DOHH2 (cell line): Measurements from ENCODE around the gene COL4A1.

Experiments
- H3F3A ChIP-seq: fragments of 200-600 bp; sonication (generic), shearing (Covaris generic); 2 replicates; pipeline ENCODE4 v1.6.0; 2016; ENCODE audit warnings: antibody characterized with exemption, mild to moderate bottlenecking; ENCODE audit not compliant: control insufficient read depth, insufficient read depth
- H3K27ac ChIP-seq: fragments of 200-600 bp; sonication (generic); 2 replicates; pipeline ENCODE4 v1.5.1; 2014; ENCODE audit warnings: low read depth, mild to moderate bottlenecking, low read length, moderate library complexity
- H3K27me3 ChIP-seq: fragments of 200-600 bp; sonication (generic); 2 replicates; pipeline ENCODE4 v1.6.1; 2014; ENCODE audit warnings: mild to moderate bottlenecking, low read length, mixed read lengths; ENCODE audit not compliant: control insufficient read depth
- H3K36me3 ChIP-seq: fragments of 200-600 bp; sonication (generic); 2 replicates; pipeline ENCODE4 v1.6.1; 2014; ENCODE audit warnings: mild to moderate bottlenecking, low read length, moderate library complexity, mixed read lengths; ENCODE audit not compliant: control insufficient read depth
- H3K4me1 ChIP-seq: fragments of 200-600 bp; sonication (generic); 2 replicates; pipeline ENCODE4 v1.6.1; 2014; ENCODE audit warnings: mild to moderate bottlenecking, low read length, mixed read lengths; ENCODE audit not compliant: control insufficient read depth
- H3K4me2 ChIP-seq: fragments of 200-600 bp; sonication (generic); 2 replicates; pipeline ENCODE4 v1.6.0; 2014; ENCODE audit warnings: mild to moderate bottlenecking, low read length, moderate library complexity
- H3K4me3 ChIP-seq: fragments of 200-600 bp; sonication (generic); 2 replicates; pipeline ENCODE4 v1.5.1; 2014; ENCODE audit warnings: mild to moderate bottlenecking, low read length, mixed read lengths
- H3K79me2 ChIP-seq: fragments of 200-600 bp; sonication (generic); 2 replicates; pipeline ENCODE4 v1.6.1; 2014; ENCODE audit warnings: mild to moderate bottlenecking, low read length, mixed read lengths; ENCODE audit not compliant: control insufficient read depth
- H3K9me2 ChIP-seq: fragments of 200-600 bp; sonication (generic); replicated peaks from 2 replicates; pipeline ENCODE4 v1.6.1; 2014; ENCODE audit warnings: mild to moderate bottlenecking, low read length, mixed read lengths; ENCODE audit not compliant: control insufficient read depth
- H3K9me3 ChIP-seq: fragments of 200-600 bp; sonication (generic); 2 replicates; pipeline ENCODE4 v1.6.1; 2014; ENCODE audit warnings: antibody characterized with exemption, low read length, mixed read lengths; ENCODE audit not compliant: control insufficient read depth, insufficient read depth
- H4K20me1 ChIP-seq: fragments of 200-600 bp; sonication (generic); 2 replicates; pipeline ENCODE4 v1.6.0; 2014; ENCODE audit warnings: low read depth, mild to moderate bottlenecking, antibody characterized with exemption, low read length, moderate library complexity; ENCODE audit not compliant: control insufficient read depth, insufficient read depth
- EZH2phosphoT487 ChIP-seq: fragments of 200-600 bp; sonication (generic); IDR thresholded peaks from 2 replicates; pipeline ENCODE4 v1.6.1; 2017; ENCODE audit warnings: borderline replicate concordance, mild to moderate bottlenecking, antibody characterized with exemption, low read length, moderate library complexity, mixed read lengths
- TF ChIP-seq, protein P1 (sequence below): fragments of 200-600 bp; sonication (generic); IDR thresholded peaks from one replicate; pipeline ENCODE4 v1.5.1; 2014; ENCODE audit warnings: antibody characterized with exemption, mild to moderate bottlenecking, low read depth, low read length; ENCODE audit not compliant: poor library complexity, severe bottlenecking

Gene COL4A1

DNA sequence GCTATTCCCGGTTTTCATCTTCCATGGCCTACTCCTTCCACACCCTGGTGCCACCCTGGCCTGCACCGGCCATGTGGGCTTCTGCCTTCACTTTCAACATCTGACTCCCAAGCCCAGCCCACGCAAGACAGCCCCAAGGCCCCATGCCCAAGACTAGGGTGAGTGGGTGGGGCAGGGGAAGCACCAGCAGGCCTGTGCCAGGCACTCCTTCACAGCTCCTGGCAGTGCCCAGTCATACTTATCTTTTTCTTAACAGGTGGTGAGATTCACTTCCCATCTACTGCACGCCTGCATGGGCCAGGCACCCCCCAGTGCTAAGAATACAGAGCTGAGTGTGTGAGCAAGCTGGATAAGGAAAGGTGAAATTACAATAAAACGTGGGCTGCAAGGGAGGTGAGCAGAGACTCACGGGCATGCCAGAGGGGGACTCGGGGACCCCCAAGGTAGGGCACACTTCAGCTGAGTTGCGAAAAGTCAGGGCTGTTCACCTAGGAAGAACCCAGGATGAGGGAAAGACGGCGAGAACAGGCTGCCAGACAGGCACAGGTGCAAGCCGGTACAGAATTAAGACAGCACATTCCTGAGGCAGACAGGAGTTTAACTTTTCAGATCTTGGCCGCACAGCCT lies 55.7 kb downstream of the COL4A1 start:
- H3K27ac ChIP-seq, result no peak overlapping the region
- no peaks in the 10 kb centered on the region for H3K79me2 ChIP-seq
- no peak overlapping the region for H3K4me3 ChIP-seq
- H4K20me1 ChIP-seq, result no peaks in the 10 kb centered on the region
- H3K9me3 ChIP-seq, result peaks cover 10% of the 10 kb centered on the region; the same call in 1 of the 2 replicates
- no peaks in the 10 kb centered on the region for H3K4me1 ChIP-seq
- no peaks in the 10 kb centered on the region for H3K27me3 ChIP-seq
- H3K36me3 ChIP-seq, result no peaks in the 10 kb centered on the region
- TF ChIP-seq EZH2phosphoT487, result no peak
- TF ChIP-seq, protein P1, sequence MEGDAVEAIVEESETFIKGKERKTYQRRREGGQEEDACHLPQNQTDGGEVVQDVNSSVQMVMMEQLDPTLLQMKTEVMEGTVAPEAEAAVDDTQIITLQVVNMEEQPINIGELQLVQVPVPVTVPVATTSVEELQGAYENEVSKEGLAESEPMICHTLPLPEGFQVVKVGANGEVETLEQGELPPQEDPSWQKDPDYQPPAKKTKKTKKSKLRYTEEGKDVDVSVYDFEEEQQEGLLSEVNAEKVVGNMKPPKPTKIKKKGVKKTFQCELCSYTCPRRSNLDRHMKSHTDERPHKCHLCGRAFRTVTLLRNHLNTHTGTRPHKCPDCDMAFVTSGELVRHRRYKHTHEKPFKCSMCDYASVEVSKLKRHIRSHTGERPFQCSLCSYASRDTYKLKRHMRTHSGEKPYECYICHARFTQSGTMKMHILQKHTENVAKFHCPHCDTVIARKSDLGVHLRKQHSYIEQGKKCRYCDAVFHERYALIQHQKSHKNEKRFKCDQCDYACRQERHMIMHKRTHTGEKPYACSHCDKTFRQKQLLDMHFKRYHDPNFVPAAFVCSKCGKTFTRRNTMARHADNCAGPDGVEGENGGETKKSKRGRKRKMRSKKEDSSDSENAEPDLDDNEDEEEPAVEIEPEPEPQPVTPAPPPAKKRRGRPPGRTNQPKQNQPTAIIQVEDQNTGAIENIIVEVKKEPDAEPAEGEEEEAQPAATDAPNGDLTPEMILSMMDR, result no peak
- H3K4me2 ChIP-seq, result no peak overlapping the region
- H3K9me2 ChIP-seq, result no peaks in the 10 kb centered on the region
- peaks cover 2% of the 10 kb centered on the region for H3F3A ChIP-seq

DNA sequence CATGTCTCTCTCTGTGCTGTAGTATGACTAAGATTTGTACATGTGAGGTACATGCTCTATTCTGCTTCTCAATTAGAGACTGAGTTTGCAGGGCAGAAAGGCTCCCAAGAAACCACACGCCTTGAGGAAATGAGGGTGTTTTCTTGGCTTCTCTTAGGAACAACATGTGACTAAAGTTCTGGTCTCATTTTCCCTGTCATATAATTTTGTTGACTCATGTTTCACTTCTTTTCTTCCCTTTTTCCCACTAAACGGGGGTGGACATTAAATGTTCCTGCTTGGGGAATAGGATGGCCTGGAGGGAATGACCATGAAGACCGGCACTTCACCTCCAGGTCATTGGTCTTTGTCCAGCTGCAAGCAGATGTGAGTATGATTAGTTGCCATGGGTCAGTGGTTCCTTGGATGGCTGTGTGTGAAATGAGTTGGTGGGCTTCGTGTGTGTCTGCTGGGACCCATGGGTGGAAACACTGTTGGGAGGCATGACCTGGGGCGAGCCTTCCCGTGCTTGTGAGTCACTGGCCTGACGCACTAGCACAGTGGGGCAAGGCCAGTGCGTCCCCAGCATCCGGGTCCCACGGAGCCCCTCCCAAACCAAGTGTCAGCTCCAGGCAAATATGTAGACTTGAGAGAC lies 56.6 kb downstream of the COL4A1 start:
- Histone ChIP-seq H3K27ac (no peak overlapping the region), H3K4me2 (no peak overlapping the region), H3K79me2 (no peaks in the 10 kb centered on the region), H3K36me3 (no peaks in the 10 kb centered on the region), H3K9me2 (no peaks in the 10 kb centered on the region), H3F3A (no peaks in the 10 kb centered on the region; the same call in 1 of the 2 replicates), H4K20me1 (no peaks in the 10 kb centered on the region), H3K4me1 (no peaks in the 10 kb centered on the region), H3K4me3 (no peak overlapping the region), H3K9me3 (peaks cover 7% of the 10 kb centered on the region; the same call in 1 of the 2 replicates), H3K27me3 (no peaks in the 10 kb centered on the region)
- TF ChIP-seq, protein P1, result no peak
- no peak for TF ChIP-seq EZH2phosphoT487

DNA sequence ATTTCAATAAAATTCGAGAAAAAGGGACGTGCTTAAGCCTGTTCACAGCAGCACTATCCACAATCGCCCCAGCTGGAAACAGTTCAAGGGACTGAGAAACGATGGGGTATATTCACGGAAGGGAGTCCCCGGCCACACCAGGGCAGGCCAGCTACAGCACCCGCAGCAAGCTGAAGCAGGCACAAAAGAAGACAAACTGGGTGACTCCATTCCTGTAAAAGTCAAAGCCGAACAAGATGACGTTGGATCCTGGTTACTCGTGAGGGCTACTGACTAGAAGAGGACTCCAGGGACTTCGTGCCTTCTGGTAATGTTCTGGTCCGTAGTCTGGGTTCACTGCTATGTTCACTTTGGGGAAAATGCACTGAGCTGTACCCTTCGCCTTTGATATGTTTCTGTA lies 57.6 kb downstream of the COL4A1 start:
- H3K9me3 ChIP-seq, result no peaks in the 10 kb centered on the region
- H3K9me2 ChIP-seq, result no peaks in the 10 kb centered on the region
- H3F3A ChIP-seq, result no peaks in the 10 kb centered on the region
- H4K20me1 ChIP-seq, result no peaks in the 10 kb centered on the region
- H3K27me3 ChIP-seq, result no peaks in the 10 kb centered on the region
- H3K4me2 ChIP-seq, result no peak overlapping the region
- H3K4me1 ChIP-seq, result no peaks in the 10 kb centered on the region
- H3K4me3 ChIP-seq, result no peak overlapping the region
- no peaks in the 10 kb centered on the region for H3K79me2 ChIP-seq
- TF ChIP-seq, protein P1, result no peak
- no peak for TF ChIP-seq EZH2phosphoT487
- no peaks in the 10 kb centered on the region for H3K36me3 ChIP-seq
- no peak overlapping the region for H3K27ac ChIP-seq
